Testis (tissue), 3 donors: ENCODE data around the gene IQCN. TPM values are rescaled to one million over a fixed set of nuclear protein-coding genes. Genes with fewer than 3 reads are reported as not detected.

Experiments used
- DNase-seq: peaks from one replicate; pipeline ENCODE4 v3.0.0-alpha.2; 2019
- H3K27ac ChIP-seq, 2 donors: fragments of 200-600 bp; sonication (generic); one replicate each; pipeline ENCODE4 v1.5.1; 2019
- H3K27me3 ChIP-seq: fragments of 200-600 bp; sonication (generic); one replicate; pipeline ENCODE4 v1.5.1; 2019
- H3K36me3 ChIP-seq: fragments of 200-600 bp; sonication (generic); one replicate; pipeline ENCODE4 v1.5.1; 2017; ENCODE audit warnings: low read depth; ENCODE audit errors: missing control alignments
- H3K4me1 ChIP-seq: fragments of 200-600 bp; sonication (generic); one replicate; pipeline ENCODE4 v1.5.1; 2019
- H3K4me3 ChIP-seq, 2 donors: fragments of 200-600 bp; sonication (generic); one replicate each; pipeline ENCODE4 v1.5.1; 2017 to 2019
- H3K9me3 ChIP-seq: fragments of 200-600 bp; sonication (generic); one replicate; pipeline ENCODE4 v1.5.1; 2017
- CTCF ChIP-seq, 3 experiments: fragments of 450-650 bp in 2 of 3; fragments of 200-600 bp in 1 of 3; sonication (generic) in 1 of 3; IDR thresholded peaks; one replicate each; pipeline ENCODE4 v1.5.1; 2016 to 2019; ENCODE audit warnings: antibody characterized with exemption in 3 of 3, mild to moderate bottlenecking in 2 of 3, moderate library complexity in 1 of 3
- POLR2A ChIP-seq: fragments of 450-650 bp; IDR thresholded peaks from one replicate; pipeline ENCODE4 v1.6.1; 2017; ENCODE audit warnings: antibody characterized with exemption, mild to moderate bottlenecking, moderate library complexity
- WGBS, 2 donors: methylation state at CpG; one replicate each; pipeline ENCODE4 v1.1.5; 2018; 5-methylcytosine and 5-hydroxymethylcytosine counted together
- intact Hi-C: fragments of 100-400 bp; cut with DNase I; formaldehyde crosslinking; loops from one replicate; pipeline ENCODE4 v1.15.1; 2023; ENCODE audit warnings: low total_unique reads
- polyA plus RNA-seq: library from polyadenylated mRNA; stranded (reverse); fragments of 350-450 nt; fragmentation: Illumina TruSeq; extraction: RNeasy Lipid Tissue Mini Kit (QIAGEN cat#74804); gene quantifications from one replicate; pipeline ENCODE4 v1.2.3, GENCODE V29; 2014; ENCODE audit warnings: low read depth, low replicate concordance; ENCODE audit not compliant: insufficient read depth
- total RNA-seq, 2 donors: library from RNA; depleted of rRNA; stranded (reverse); fragments of >200 nt; gene quantifications; one replicate each; pipeline ENCODE4 v1.2.3, GENCODE V29; 2016

Gene IQCN
- total and polyA plus RNA-seq, 3 donors from 2014 or later = 30.1 to 88.1 (median 62.3) TPM

DNA sequence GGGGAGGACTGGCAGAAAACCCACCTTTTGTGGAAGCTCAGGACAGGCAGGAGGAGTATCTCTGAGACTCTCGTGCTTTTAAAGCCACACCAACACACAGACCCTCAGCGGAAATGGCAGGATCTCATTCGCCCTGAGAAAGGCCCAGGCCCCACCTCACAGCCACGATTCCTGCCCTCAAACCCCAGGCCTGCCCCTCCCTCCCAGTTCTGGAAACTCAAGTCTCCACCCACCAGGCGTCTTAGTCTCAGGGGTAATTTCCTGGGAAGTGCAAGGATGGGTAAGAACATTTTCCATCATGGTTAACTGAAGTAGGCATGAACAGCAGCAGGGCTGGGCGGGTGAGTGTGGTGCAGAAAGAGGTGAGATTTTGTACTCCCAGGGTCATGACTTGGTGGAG is 40.1 kb downstream of the IQCN start:
- no peak for DNase-seq

GRCh38 chr19:18233224-18233825 is 40.9 kb downstream of the IQCN start:
- TF ChIP-seq CTCF (IDR thresholded peaks at IDR 0.05) (no peak), POLR2A (no peak)
- Histone ChIP-seq H3K27me3 (no peaks in the 10 kb centered on the region), H3K9me3 (no peaks in the 10 kb centered on the region), H3K36me3 (no peaks in the 10 kb centered on the region), H3K27ac (no peak overlapping the region), H3K4me1 (peaks cover 9% of the 10 kb centered on the region), H3K4me3 (peak overlapping the region; percentile 25 to 30)
- intact Hi-C loops = no loop called here
- DNase-seq = peak; percentile 59
- 13 to 14% methylated on average over 23 to 37 of the region's 37 CpGs for WGBS, 2 donors

More for the DNA sequence above, 40.1 kb downstream of the IQCN start:
- H3K27me3 ChIP-seq = no peaks in the 10 kb centered on the region
- WGBS, 2 donors = 38 to 44% methylated on average over 4 to 6 of the region's 6 CpGs
- H3K4me3 ChIP-seq = no peak overlapping the region
- TF ChIP-seq POLR2A (no peak), CTCF (IDR thresholded peaks at IDR 0.05) (no peak)
- H3K9me3 ChIP-seq = no peaks in the 10 kb centered on the region
- H3K4me1 ChIP-seq = peaks cover 9% of the 10 kb centered on the region
- intact Hi-C loops = no loop called here
- no peak overlapping the region for H3K27ac ChIP-seq
- no peaks in the 10 kb centered on the region for H3K36me3 ChIP-seq

DNA sequence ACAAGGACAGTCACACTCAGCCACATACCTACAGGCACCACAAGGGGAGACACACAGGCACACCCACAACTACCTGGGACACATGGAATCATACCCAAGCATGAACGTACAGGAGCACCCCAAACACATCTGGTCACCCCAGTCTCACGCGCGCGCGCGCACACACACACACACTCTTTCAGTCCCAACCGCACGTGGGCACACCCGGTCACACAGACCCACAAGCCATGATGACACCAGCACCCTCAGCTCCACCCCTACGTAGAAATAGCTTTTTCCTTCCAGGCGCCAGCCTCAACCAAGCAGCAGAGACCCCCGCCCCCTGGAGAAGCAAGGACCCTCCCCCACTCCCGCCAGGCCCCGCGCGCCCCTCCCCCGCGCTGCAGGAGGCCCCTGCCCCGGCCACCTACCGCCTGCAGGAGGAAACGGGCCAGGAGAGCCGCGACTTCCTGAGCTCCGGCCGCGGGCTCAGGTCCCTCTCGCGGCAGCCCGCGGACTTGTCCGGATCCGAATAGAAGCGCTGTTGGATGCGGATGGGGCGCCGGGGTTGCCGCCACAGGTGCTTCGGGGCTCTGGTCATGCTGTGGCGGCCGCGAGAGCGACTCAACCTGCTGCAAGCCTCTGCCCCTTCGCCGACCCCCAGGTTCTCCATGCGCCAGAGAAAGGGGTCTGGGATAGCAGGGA is 41.6 kb downstream of the IQCN start:
- DNase-seq = no peak
- WGBS, 2 donors = 5 to 10% methylated on average over 2 to 31 of the region's 46 CpGs
- TF ChIP-seq POLR2A (no peak), CTCF (IDR thresholded peaks at IDR 0.05) (no peak)
- no peaks in the 10 kb centered on the region for H3K27me3 ChIP-seq
- H3K36me3 ChIP-seq = no peaks in the 10 kb centered on the region
- H3K27ac ChIP-seq = no peak overlapping the region
- intact Hi-C loops = no loop called here
- no peaks in the 10 kb centered on the region for H3K9me3 ChIP-seq
- H3K4me3 ChIP-seq = peak overlapping the region; percentile 25 to 30
- peaks cover 9% of the 10 kb centered on the region for H3K4me1 ChIP-seq

GRCh38 chr19:18231775-18232174 is 42.5 kb downstream of the IQCN start:
- intact Hi-C loops = no loop called here
- 28 to 31% methylated on average over 4 of the region's 4 CpGs for whole genome bisulfite sequencing, 2 donors
- Histone ChIP-seq H3K27me3 (no peaks in the 10 kb centered on the region), H3K4me1 (peaks cover 9% of the 10 kb centered on the region), H3K36me3 (no peaks in the 10 kb centered on the region), H3K9me3 (no peaks in the 10 kb centered on the region), H3K4me3 (no peak overlapping the region), H3K27ac (no peak overlapping the region)
- no peak for DNase-seq
- TF ChIP-seq CTCF (IDR thresholded peaks at IDR 0.05) (no peak), POLR2A (no peak)
